GM19035 (cell line): ENCODE results near the gene TTC13.

ENCODE experiments used
- ATAC-seq: cut with Tn5 transposase; IDR thresholded peaks from one replicate; pipeline ENCODE4 v1.9.1; 2021; ENCODE audit not compliant: unreplicated experiment

TTC13 gene

DNA sequence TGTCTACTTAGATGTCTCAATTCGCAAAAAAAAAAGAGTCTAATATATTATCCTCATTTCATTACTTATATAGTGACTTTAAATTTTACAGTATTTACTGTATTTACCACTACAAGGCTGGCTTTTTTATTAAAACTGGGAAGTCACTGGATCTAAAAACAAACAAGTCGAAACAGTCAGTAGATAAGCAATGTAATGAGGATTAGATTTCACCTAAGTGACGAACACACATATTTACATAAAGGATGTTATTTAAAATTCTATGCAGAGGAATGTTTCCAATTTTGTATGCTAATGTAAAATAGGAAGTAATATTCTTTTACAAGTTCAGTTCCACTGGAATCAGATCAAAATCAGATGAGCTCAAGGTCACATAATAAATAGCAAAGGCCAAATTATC is 28.3 kb downstream of the TTC13 start:
- ATAC-seq = no peak

GRCh38 chr1:230948903-230949302 is 29.8 kb downstream of the TTC13 start:
- no peak for ATAC-seq

DNA sequence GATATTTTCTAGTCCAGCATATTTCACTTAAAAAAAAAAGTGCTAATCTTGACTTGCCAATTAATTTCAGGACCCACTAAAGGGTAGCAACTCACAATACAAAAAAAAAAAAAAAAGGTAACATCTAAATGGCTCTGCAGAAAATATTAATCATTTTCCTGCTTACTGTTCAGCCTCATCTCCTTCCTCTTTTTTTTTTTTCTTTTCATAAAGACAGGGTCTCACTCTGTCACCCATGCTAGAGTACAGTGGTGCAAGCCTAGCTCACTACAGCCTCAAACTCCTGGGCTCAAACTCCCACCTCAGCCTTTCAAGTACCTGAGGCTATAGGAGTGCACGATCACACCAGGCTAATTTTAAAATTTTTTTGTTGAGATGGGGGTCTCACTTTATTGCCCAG is 30.4 kb downstream of the TTC13 start:
- no peak for ATAC-seq

- no peak for ATAC-seq
These were observed 35.5 kb downstream of the TTC13 start for GRCh38 chr1:230943048-230943593.

- ATAC-seq = no peak
These were observed 37.8 kb downstream of the TTC13 start for GRCh38 chr1:230940848-230941247.

GRCh38 chr1:230939806-230940489 is 38.7 kb downstream of the TTC13 start:
- ATAC-seq = no peak

GRCh38 chr1:230938924-230939368 is 39.7 kb downstream of the TTC13 start:
- no peak for ATAC-seq

DNA sequence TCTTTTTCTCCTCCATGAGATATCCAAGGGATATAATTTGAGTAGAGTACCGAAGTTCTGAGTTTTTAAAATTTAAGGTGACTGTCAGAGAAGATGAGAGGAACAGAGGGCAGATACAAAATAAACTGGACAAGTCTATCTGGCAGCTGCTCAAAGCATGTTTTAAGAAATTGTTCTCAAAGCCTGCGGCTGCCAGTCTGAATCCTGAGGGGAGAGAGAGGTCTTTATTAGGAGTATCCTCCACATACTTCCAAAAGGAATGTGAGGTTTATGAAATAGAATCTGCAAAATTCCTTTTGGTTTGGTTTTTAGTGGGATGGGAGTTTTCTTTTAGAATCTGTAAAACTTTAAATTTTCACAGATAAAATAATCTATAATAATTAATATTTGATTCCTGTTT is 41.3 kb downstream of the TTC13 start:
- ATAC-seq = no peak

DNA sequence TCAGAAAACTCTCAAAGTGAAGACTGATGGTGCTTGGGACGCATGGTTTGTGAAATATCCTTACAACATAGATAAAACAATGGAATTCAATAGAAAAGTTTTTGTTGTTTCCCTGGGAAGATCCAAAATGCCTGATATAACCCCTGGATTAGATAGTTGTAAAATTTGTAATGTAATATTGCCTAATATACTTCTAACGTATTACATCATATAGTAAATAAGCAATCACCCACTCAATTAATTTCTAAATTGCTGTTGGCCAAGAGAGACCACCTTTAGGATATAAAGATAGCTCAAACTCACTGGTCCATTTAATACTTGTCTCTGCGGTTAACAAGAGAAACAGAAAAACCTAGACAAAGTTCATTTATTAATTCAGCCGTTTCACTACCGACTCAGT is 42.2 kb downstream of the TTC13 start:
- ATAC-seq = no peak

DNA sequence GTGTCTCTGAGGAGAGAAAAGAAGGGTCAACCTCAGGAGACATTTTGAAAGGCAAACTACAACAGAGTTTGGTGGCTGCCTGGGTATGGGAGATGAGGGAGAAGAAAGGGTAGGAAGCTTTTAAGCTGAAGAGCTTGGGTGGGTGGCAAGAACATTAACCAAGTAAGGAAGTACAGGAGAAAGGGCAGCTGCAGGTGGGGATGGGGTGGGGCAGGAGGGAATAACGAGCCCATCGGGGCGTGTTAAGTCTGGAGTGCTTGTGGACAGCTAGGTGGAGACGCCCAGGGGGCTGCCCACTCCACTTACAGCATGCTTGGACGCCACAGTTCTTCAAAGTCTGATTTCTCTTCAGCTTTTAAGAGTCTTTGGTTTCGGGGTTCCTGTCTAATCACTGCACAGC is 42.8 kb downstream of the TTC13 start:
- no peak for ATAC-seq

- no peak for ATAC-seq
These were observed 47.7 kb downstream of the TTC13 start for GRCh38 chr1:230930986-230931385.

- no peak for ATAC-seq
These were observed 52.5 kb downstream of the TTC13 start for GRCh38 chr1:230926182-230926581.

DNA sequence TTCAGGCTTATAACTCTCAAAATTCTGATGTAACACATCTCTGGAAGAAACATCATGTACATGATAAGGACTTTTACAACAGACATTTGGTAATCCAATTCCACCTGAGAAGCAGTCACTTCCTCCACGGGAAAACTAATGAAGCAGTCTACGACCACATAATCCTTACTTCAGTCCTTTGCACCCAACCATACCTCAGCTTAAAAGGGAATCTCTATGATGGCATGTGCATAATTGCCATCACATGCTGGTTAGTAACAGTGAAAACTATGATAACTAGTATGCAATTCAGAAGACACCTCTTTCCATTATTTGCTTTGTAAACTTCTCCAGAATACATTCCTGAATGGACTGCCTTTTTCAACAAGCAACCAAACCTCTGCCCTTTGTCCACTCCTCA is 53.1 kb downstream of the TTC13 start:
- no peak for ATAC-seq

- no peak for ATAC-seq
These were observed 55.5 kb downstream of the TTC13 start for GRCh38 chr1:230923176-230923575.

DNA sequence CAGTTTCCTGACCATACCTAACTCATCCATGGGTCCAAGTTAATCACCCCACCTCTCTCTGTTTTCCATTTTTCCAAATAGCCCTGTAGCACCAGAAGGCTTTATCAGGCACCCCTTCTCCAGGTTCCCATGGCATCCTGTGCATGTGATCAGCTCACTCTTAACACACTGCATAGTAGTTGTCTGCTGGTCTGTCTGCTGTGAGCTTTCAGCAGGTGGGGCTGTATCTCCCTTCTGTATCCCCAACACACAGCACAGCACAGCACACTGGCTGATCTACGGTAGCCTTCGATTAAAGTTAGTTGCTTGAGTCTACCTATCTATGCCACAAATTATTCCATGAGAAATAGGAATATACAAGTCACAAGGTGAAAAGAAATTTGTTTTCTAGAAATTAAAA is 56.0 kb downstream of the TTC13 start:
- no peak for ATAC-seq

- ATAC-seq = no peak
These were observed 59.5 kb downstream of the TTC13 start for GRCh38 chr1:230919207-230919606.

- peak; percentile 63 for ATAC-seq
These were observed 61.2 kb downstream of the TTC13 start for GRCh38 chr1:230917284-230918135.

GRCh38 chr1:230916587-230917283 is 61.9 kb downstream of the TTC13 start:
- no peak for ATAC-seq

GRCh38 chr1:230915078-230915477 is 63.6 kb downstream of the TTC13 start:
- ATAC-seq = no peak

- no peak for ATAC-seq
These were observed 65.2 kb downstream of the TTC13 start for GRCh38 chr1:230913496-230913895.

- no peak for ATAC-seq
These were observed 67.9 kb downstream of the TTC13 start for GRCh38 chr1:230910755-230911117.
